ENCODE results near the gene DPP3.

GRCh38 chr11:66539870-66540213 is 59.6 kb downstream of the DPP3 start:
- no peak for TF ChIP-seq CTCF (IDR thresholded peaks at IDR 0.05; ENCODE audit: insufficient read depth, low read depth, low read length)
- no peak for TF ChIP-seq EZH2 (IDR thresholded peaks at IDR 0.05; ENCODE audit: insufficient read depth, low read length)
